ENCODE measurements around the gene ISG15. TPM values are rescaled to one million over a fixed set of nuclear protein-coding genes. Genes with fewer than 3 reads are reported as not detected.

The ISG15 gene
- total RNA-seq, 1 donor from 2014 or later, result 18.2 TPM

Other genes with a start within 250 kb of the ISG15 start
- gene SAMD11, start 89.6 kb upstream of the ISG15 start, total RNA-seq, result 10.2 TPM
- 39.0 TPM for gene NOC2L, start 54.2 kb upstream of the ISG15 start, total RNA-seq
- 4.8 TPM for gene KLHL17, start 52.9 kb upstream of the ISG15 start, total RNA-seq
- not detected for gene PLEKHN1, start 47.0 kb upstream of the ISG15 start, total RNA-seq
- gene PERM1, start 31.4 kb upstream of the ISG15 start, total RNA-seq, result 50.1 TPM
- gene HES4, start 13.4 kb upstream of the ISG15 start, total RNA-seq, result 56.5 TPM
- gene AGRN, start 6.6 kb downstream of the ISG15 start, total RNA-seq, result 27.0 TPM
- not detected for gene RNF223, start 60.8 kb downstream of the ISG15 start, total RNA-seq
- gene C1orf159, start 102.6 kb downstream of the ISG15 start, total RNA-seq, result 5.4 TPM
- 0.22 TPM for gene TTLL10, start 160.4 kb downstream of the ISG15 start, total RNA-seq
- gene TNFRSF18, start 193.1 kb downstream of the ISG15 start, total RNA-seq, result 0.19 TPM
- 4.3 TPM for gene TNFRSF4, start 200.7 kb downstream of the ISG15 start, total RNA-seq
- gene SDF4, start 218.5 kb downstream of the ISG15 start, total RNA-seq, result 139 TPM
- 11.1 TPM for gene B3GALT6, start 218.7 kb downstream of the ISG15 start, total RNA-seq
- gene C1QTNF12, start 233.2 kb downstream of the ISG15 start, total RNA-seq, result 2.6 TPM

All from cardiac septum (tissue), 1 donor.